ENCODE measurements around the gene CNFN.

CNFN gene

DNA sequence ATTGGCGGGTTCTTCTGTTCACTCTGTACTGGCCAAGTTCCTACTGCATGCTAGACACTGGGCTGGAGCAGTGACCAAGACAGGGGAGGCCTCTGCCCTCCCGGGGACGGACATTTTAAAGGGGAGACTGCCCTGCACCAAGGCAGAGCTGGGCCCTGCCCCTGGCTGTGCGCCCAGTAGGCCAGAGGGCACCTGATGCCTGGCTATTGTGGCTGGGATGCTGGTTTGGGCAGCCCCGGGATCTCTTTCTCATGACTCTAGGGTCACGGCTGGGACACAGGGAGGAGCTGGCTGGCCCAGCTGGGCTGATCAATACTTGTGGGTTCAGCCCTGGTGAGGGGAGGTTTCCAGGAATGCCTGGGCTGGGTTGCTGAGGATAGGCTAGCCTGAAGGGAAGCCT, 19.4 kb upstream of the CNFN start:
- DNase-seq (ENCODE audit: low spot score), result no peak

- DNase-seq (ENCODE audit: low spot score), result no peak
Observed at GRCh38 chr19:42407816-42408175, 17.7 kb upstream of the CNFN start.

DNA sequence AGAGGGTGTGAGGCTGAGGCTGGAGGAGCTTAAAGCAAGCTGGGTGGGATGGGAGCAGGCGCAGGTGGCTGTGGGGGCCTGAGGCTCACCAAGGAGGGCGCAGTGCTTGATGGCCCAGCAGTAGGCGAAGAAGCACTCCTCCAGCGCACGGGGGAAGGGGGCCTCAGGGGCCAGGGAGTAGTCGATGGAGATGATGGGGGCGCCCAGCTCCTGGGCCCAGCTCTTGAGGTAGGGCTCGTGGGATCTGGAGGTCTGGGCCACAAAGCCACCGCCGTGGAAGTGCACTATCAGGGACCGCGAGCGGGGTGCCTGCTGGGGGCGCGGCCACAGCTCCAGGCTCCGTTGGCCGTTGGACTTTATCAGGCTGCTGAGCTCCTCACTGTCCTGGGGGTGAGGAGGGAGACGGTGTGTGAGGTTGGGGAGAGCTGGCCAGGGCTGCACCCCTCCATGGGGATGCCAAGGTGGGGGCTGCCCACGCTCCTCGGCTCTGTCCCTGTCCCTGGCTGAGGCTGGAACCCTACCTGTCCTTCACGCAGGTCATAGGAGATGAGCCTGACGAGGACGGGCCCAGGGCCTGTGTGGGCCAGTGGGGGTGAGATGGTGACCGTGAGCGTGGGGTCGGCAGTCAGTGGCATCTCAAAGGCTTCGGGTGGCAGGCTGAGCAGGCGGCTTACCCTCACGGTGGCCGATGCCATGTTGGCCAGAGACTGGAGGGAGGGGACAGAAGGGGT, 17.2 kb upstream of the CNFN start:
- DNase-seq (ENCODE audit: low spot score), result no peak

DNA sequence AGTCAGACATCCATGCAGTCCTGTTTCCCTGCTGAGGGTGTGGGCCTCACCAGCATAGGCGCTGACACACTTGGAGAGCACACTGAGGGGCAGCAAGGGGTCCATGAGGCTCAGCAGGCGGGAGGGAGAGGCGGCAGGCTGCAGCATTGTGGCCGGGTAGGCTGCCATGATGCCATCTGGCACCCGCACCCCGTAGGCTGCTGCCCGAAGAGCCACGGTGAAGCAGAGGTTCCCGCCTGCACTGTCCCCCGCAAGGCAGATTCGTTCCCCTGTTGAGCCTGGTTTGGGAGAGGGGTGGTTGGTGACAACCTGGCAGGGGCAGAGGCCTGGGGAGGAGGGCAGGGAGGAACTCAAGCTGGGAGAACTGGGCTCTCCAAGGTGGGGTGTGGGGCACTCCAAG, 16.0 kb upstream of the CNFN start:
- no peak for DNase-seq (ENCODE audit: low spot score)

GRCh38 chr19:42403586-42403985, 13.5 kb upstream of the CNFN start:
- no peak for DNase-seq (ENCODE audit: low spot score)

DNA sequence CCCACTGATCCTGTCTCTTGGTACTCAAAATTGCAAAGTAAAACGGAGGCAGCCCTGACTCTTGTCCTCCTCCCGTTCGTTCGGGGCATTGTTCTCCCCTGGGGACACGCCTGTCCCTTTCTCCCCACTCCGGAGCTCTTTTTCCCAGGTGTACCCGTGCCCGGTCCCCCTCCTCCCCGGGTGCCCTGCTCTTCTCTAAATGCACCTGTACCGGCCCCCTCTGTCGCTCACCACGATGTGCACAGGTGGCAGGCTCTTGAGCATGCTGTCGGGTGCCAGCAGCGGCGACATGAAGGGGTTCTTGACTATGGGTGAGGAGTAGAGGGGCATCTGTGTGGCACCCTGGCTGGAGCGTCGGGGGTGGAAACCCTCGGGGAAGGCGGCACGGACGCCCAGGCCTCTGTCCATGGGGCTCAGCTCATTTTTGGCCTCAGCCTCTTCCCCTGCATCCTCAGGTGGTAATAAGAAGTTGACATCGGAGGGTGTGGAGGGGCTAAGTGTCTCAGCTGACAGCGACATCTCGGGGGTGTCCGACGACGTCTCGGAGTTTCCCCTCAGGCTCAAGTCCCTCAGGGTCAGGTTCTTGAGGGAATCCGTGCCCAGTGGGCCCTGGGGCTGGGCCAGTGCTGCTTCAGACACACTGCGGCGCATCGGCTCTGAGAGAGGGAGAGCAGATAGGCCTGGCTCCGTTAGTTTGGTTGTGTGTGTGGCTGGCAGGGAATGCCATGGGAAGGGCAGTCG, 12.4 kb upstream of the CNFN start:
- DNase-seq (ENCODE audit: low spot score), result no peak

- peak; percentile 79 for DNase-seq (ENCODE audit: low spot score)
Observed at GRCh38 chr19:42401365-42402303, 11.5 kb upstream of the CNFN start.

DNA sequence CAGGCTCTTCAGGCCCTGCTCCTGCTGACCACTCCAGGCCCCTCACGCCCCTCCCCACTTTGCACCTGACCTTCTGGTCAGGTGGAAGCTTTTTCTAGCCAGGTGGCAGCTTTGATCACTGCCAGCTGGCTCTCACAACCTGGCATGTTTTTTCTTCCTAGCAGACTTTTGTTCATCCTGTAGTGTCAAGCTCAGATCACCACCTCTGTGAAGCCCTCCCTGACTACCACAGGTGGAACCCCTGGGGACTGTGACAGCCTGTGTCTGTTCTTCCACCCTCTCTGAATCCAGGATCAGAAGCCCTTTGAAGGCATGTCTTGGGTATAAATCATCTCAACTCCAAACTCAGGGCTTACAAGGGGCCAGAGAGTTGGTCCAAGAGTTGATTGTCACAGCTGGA, 10.3 kb upstream of the CNFN start:
- DNase-seq (ENCODE audit: low spot score), result no peak

DNA sequence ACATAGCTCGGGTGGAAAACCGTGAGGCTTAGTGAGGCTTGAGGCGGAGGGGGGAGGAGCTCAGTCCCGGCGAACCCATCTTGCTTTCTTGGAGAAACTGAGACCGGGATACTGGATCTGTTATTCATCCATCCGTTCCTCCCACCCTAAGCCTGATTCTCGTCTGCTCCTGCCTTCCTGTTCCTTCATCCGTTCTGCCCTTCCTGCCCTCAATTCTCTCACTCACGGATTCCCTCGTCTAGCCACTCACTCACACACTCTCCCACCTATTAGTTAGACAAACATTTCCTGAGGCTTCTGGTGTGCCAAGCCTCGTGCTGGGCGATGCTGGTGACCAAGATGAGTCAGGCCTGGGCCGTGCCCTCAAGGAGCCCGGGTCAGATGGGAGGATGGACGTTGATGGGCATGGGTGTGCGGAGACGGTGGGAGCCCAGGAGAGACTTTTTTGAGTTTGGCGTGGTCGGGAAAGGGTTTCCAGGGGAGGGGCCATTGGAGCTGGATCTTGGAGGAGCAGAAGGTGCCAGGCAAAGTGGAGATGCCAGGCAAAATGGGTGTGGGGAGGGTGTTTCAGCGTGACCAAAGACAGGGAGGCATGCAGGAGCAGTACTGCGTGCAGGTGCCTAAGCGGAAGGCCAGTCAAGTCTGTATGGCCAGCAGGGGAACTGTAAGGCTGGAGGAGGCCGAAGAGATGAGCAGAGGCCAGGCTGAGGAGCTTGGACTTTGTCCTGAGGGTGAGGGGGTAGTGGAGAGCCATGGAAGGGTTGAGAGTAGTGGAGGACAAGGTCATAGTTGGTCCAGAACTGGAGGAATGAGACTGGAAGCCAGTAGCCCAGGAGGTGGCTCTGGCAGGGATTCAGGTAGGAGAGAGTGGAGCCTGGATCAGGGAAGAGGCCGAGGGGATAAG, 7.4 kb upstream of the CNFN start:
- DNase-seq (ENCODE audit: low spot score), result no peak

- peak; percentile 97 for DNase-seq (ENCODE audit: low spot score)
Observed at GRCh38 chr19:42396381-42397262, 6.5 kb upstream of the CNFN start.

GRCh38 chr19:42394751-42395150, 4.7 kb upstream of the CNFN start:
- DNase-seq (ENCODE audit: low spot score), result no peak

DNA sequence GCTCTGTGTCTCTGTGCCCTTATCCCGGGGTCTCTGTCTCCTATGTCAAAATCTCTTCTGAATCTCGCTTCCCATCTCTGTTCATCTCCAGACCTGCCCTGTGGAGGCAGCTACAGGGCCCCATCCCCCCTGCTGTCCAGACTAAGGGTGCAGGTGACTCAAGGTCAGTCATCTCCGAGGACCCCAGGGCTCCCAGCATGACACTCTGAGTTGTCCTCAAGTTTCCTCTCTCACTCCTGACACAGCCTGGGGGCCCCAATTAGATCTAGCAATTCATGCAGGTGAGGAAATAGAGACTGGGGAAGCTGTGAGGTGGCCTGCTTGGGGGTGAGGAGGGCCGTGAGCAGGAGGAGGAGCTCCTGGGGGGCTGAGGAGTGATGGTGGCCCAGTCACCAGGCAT, 2.1 kb upstream of the CNFN start:
- no peak for DNase-seq (ENCODE audit: low spot score)

DNA sequence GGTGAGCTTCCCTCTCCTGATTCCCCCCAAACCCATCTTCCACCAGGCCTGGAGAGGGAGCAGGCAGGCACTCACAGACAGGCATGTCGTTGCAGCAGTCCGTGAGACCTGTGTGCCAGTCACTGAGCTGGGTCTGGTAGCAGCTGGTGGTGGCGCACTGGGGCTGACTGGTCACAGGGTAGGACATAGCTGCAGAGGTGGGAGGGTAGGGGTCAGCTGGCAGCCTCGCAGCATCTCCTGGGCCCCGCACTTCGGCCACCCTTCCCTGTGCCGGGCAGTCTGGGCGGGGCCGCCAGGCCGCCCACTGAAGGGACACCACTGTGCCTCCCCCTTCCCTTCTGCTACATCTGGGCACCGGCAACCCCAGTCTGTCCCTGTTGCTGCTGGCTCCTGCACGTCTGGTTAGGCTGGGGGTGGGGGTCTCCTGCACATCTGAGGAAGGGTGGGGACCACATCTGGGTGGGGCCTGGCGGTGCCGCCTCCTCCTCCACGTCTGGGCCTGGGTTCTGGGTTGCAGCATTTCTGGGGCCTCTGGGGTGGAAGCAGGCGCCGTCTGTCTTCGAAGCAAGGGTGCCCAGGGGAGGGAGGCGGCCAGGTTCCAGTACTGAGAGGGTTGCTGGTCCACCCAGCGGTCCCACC, 1.1 kb downstream of the CNFN start:
- DNase-seq (ENCODE audit: low spot score), result no peak

DNA sequence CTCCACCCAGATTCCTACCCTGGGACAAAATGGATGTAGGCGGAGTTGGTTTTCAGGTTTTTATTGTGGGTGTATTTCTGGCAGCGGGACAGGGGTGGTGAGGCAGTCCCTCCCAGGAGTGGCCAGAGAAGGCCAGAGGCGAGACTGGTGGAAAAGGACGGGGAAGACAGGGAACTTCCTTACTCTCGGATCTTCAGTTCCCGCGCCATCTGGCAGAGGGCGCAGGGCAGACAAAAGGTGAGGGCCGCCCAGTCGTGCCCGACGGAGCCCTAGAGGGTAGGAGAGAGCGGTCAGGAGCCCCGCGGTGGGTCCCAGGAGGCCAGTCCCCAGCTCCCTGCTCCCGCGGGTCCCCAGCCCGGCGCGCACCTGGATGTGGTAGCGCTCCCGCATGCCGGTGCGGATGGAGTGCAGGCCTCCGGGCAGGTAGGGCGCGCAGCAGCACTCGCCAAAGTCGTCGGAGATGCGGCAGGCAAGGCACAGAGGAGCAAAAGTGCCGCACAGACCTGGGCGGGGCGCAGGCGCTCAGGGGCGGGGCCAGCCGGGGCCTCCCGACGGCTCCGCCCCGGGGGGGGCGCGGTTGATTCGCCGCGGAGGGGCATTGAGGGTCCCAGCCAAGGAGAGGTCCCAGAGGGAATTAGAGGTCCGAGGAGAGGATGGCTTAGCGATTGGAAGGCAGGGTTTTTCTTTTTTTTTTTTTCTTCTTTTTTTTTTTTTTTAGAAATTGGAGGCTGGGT, 3.0 kb downstream of the CNFN start:
- peak; percentile 52 for DNase-seq (ENCODE audit: low spot score)

GRCh38 chr19:42380155-42380554, 9.9 kb downstream of the CNFN start:
- no peak for DNase-seq (ENCODE audit: low spot score)

GRCh38 chr19:42378225-42379215, 11.6 kb downstream of the CNFN start:
- no peak for DNase-seq (ENCODE audit: low spot score)

DNA sequence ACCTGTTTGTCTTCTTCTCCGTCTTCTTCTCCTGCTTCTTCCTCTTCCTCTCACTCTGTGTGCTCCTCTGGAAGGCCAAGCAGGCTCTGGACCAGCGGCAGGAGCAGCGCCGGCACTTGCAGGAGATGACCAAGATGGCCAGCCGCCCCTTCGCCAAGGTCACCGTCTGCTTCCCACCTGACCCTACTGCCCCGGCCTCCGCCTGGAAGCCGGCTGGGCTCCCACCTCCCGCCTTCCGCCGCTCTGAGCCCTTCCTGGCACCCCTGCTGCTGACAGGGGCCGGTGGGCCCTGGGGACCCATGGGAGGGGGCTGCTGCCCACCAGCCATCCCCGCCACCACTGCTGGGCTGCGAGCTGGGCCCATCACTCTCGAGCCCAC, 13.9 kb downstream of the CNFN start:
- no peak for DNase-seq (ENCODE audit: low spot score)
